ENCODE measurements around the gene AK9. TPM values are rescaled to one million over a fixed set of nuclear protein-coding genes. Genes with fewer than 3 reads are reported as not detected.

AK9 gene
- total and polyA plus RNA-seq, 10 of the 15 experiments (the other 5 are each of a cell fraction or from before 2014, with no cell fraction given) = 2.1 to 7.4 (median 4.2) TPM

- H4K20me1 ChIP-seq (ENCODE audit: control insufficient read depth, insufficient read depth) = no peaks in the 10 kb centered on the region
- no peaks in the 10 kb centered on the region; the same call in 1 of the 3 replicates for H3K9me3 ChIP-seq (replicated peaks; ENCODE audit: control insufficient read depth, insufficient read depth, low read length)
- FAIRE-seq = peak; percentile 23
- in situ Hi-C loops (cut with MboI) = no loop called here
- H3K4me1 ChIP-seq (ENCODE audit: control insufficient read depth, insufficient read depth, low read length) = peaks cover 34% of the 10 kb centered on the region
- H3K36me3 ChIP-seq (ENCODE audit: control insufficient read depth in 2 of 2, insufficient read depth in 2 of 2, low read length in 1 of 2) = peaks cover 6 to 28% of the 10 kb centered on the region in 2 experiments
- no peak overlapping the region for H3K27ac ChIP-seq (ENCODE audit: control insufficient read depth, insufficient read depth)
- ChIA-PET POLR2A (interaction anchor here (13.1 kb wide), 1 partner anchor 20 kb away, joined by 132 read pairs; the partner anchor contains the start of gene ZBTB24), RAD21 (ENCODE audit: unreplicated experiment) (interaction anchor here (10.1 kb wide), 1 partner anchor 18 kb away, joined by 97 read pairs; the partner anchor contains the start of gene ZBTB24), SMC1A (ENCODE audit: uncharacterized antibody, unreplicated experiment) (interaction anchor here (2.9 to 10.1 kb wide), 3 partner anchors 10 to 77 kb away, joined by 6 to 148 read pairs (median 16); partner anchors contain the start of gene ZBTB24), CTCF (interaction anchor here (5.2 kb wide), 1 partner anchor 19 kb away, joined by 35 read pairs; the partner anchor contains the start of gene ZBTB24)
- H3K27me3 ChIP-seq (replicated peaks in 1 of 2; ENCODE audit: control insufficient read depth in 2 of 2, insufficient read depth in 2 of 2, low read length in 1 of 2) = no peaks in the 10 kb centered on the region
- H2AFZ ChIP-seq (ENCODE audit: control insufficient read depth, low read depth, low read length) = no peak overlapping the region
- ATAC-seq = no peak
- DNase-seq (ENCODE audit: low read depth, low spot score) = no peak
- TF ChIP-seq ATF2 (IDR thresholded peaks at IDR 0.05; ENCODE audit: low read length) (no peak), NBN (IDR thresholded peaks at IDR 0.05) (no peak), BMI1 (IDR thresholded peaks at IDR 0.05; ENCODE audit: borderline replicate concordance) (no peak), SUZ12 (IDR thresholded peaks at IDR 0.05; ENCODE audit: unreplicated experiment) (no peak), NFYA (IDR thresholded peaks at IDR 0.05; ENCODE audit: borderline replicate concordance, low read depth, low read length) (no peak), CEBPB (IDR thresholded peaks at IDR 0.05; ENCODE audit: borderline replicate concordance in 1 of 2, low read depth in 2 of 2, low read length in 2 of 2) (no peak), PAX8 (IDR thresholded peaks at IDR 0.05) (no peak), ASH2L (IDR thresholded peaks at IDR 0.05; ENCODE audit: borderline replicate concordance, low read depth) (no peak)
- intact Hi-C loops (cut with micrococcal nuclease; ENCODE audit: unreplicated experiment) = no loop called here
- WGBS (ENCODE audit: insufficient coverage, insufficient replicate concordance, low lambda C conversion rate, missing lambda C conversion rate) = 33% methylated on average over 1 of the region's 1 CpG
- no peak overlapping the region for H3K9ac ChIP-seq (ENCODE audit: control insufficient read depth, insufficient read depth, low read length)
- no peak overlapping the region for H3K4me2 ChIP-seq (ENCODE audit: control insufficient read depth, insufficient read depth)
- BruUV-seq (replicated peaks) = no TSS peak
- no peak overlapping the region for H3K4me3 ChIP-seq
- H3K79me2 ChIP-seq (ENCODE audit: control insufficient read depth, insufficient read depth, low read length) = peaks cover 20% of the 10 kb centered on the region
Measured at GRCh38 chr6:109461733-109462526, 229.1 kb downstream of the AK9 start.

Data from GM12878 (cell line).